AG09309 (cell line): ENCODE measurements around the gene C16orf95.
"Not testable (repeated sequence)": the region's sequence is repeated elsewhere in the genome, so short reads cannot be mapped to it uniquely, and the experiment has no call there.

Experiments
- DNase-seq: peaks from one replicate; pipeline ENCODE4 v3.0.0-alpha.2; 2010; ENCODE audit warnings: low read depth
- H3K4me3 ChIP-seq: 2 replicates; pipeline ENCODE4 v1.5.1; 2011; ENCODE audit warnings: mild to moderate bottlenecking, low read depth, low read length, moderate library complexity; ENCODE audit not compliant: control insufficient read depth
- TF ChIP-seq, protein P1 (sequence below): IDR thresholded peaks from 2 replicates; pipeline ENCODE4 v1.5.1; 2011; ENCODE audit warnings: mild to moderate bottlenecking, low read depth, low read length, inconsistent platforms; ENCODE audit not compliant: insufficient read depth, control insufficient read depth; ENCODE audit errors: missing control alignments

The C16orf95 gene

GRCh38 chr16:87342978-87343752 is 26.0 kb upstream of the C16orf95 start:
- H3K4me3 ChIP-seq: no peak overlapping the region
- DNase-seq: no peak
- TF ChIP-seq, protein P1, sequence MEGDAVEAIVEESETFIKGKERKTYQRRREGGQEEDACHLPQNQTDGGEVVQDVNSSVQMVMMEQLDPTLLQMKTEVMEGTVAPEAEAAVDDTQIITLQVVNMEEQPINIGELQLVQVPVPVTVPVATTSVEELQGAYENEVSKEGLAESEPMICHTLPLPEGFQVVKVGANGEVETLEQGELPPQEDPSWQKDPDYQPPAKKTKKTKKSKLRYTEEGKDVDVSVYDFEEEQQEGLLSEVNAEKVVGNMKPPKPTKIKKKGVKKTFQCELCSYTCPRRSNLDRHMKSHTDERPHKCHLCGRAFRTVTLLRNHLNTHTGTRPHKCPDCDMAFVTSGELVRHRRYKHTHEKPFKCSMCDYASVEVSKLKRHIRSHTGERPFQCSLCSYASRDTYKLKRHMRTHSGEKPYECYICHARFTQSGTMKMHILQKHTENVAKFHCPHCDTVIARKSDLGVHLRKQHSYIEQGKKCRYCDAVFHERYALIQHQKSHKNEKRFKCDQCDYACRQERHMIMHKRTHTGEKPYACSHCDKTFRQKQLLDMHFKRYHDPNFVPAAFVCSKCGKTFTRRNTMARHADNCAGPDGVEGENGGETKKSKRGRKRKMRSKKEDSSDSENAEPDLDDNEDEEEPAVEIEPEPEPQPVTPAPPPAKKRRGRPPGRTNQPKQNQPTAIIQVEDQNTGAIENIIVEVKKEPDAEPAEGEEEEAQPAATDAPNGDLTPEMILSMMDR: no peak

DNA sequence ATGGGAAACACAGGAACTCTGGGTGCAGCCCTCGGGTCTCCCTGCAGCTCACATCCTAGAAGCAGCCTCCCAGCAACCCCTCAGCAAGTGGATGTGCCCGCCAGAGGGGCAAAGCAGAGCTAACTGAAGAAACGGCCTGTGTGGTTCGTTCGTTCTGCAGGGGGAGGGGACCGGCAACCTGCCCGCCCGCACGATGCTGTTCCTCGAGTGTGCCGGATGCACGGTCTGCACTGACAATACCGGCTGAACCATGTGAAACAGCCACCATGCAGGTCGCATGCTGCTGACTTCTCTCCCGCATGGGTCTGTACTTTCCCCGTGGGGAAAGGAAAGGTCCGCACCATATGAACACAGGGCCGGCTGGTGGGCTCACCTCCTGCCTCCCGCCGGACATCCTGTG is 25.3 kb upstream of the C16orf95 start:
- DNase-seq: no peak
- TF ChIP-seq, protein P1: no peak
- H3K4me3 ChIP-seq: no peak overlapping the region

DNA sequence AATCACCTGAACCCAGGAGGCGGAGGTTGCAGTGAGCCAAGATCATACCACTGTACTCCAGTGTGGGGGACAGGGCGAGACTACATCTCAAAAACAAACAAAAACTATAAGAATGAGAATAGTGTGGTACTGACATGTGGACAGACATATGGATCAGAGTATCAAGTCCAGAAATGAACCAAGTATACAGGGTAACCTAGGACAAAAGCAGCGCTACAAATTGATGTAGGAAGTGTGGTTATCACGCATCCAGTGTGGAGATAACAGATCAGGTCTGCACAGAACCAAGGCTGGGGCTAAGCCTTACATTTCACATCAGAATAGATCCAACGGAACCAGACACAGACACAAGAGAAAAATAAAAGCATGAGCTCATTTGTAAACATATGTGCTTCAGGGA is 23.0 kb upstream of the C16orf95 start:
- TF ChIP-seq, protein P1: no peak
- H3K4me3 ChIP-seq: no peak overlapping the region
- DNase-seq: no peak

DNA sequence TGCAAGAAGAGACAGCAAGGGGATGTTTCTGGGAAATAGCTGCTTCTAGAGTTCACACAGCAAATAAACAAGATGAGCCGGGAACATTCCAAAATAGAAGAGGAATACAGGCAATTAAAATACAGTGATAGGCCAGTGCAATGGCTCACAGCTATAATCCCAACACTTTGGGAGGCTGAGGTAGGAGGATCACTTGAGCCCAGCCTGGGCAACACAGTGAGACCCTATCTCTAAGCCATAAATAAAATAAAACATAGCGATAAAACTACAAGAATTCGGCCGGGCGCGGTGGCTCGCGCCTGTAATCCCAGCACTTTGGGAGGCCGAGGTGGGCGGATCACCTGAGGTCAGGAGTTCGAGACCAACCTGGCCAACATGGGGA is 22.5 kb upstream of the C16orf95 start:
- DNase-seq, H3K4me3 ChIP-seq: not testable (repeated sequence)

GRCh38 chr16:87339086-87339723 is 22.0 kb upstream of the C16orf95 start:
- H3K4me3 ChIP-seq: no peak overlapping the region
- no peak for DNase-seq
- TF ChIP-seq, protein P1: no peak

GRCh38 chr16:87338155-87338765 is 21.1 kb upstream of the C16orf95 start:
- DNase-seq: no peak
- TF ChIP-seq, protein P1: no peak
- H3K4me3 ChIP-seq: no peak overlapping the region

DNA sequence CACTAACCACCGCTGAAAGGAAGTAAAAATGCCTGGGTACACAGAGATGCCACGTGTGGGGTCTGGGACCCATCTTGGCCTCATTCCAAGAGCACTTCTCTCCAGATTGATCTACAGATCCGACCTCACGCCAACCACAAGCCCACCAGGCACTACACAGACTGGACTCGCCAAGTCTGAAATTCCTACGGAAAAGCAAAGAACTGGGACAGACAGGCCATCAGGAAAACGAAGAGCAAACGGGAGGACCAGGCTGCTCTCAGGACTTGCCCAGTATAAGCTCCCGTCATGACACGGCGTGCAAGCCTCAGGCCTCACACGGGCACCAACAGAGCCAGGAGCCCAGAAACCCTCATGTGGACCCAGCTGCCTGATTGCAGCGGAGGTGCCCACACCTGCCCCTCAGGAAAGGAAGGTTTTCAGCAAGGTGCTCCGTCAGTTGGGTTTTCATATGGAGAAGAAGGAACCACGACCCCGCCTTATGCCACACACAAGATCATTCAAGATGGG is 20.1 kb upstream of the C16orf95 start:
- H3K4me3 ChIP-seq: no peak overlapping the region
- no peak for DNase-seq
- TF ChIP-seq, protein P1: no peak
